GM19240 (cell line): Measurements from ENCODE around the gene MLLT1.

Source experiments
- DNase-seq: peaks from one replicate; pipeline ENCODE4 v3.0.0; 2011; ENCODE audit warnings: low spot score; ENCODE audit not compliant: insufficient read length

MLLT1 gene

DNA sequence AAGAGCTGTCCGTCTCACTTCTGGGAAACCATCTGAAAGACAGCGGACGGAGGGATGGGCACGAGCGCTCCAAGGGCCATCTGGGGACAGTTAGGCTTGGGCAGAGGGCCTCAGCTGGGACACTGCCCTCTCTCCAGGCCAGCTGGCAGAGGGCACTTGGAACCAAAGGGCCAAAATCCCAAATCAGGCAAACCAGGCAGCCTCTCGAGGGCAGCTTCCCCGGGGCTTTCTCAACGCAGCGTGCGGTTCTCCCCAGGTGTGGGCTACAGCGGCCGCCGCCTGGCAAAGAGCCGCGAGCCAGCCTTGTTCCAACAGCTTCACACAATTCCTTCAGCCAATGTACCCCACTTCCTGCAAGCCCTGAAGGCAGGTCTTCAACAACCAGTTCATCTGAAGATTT lies 5.0 kb downstream of the MLLT1 start:
- DNase-seq: no peak

DNA sequence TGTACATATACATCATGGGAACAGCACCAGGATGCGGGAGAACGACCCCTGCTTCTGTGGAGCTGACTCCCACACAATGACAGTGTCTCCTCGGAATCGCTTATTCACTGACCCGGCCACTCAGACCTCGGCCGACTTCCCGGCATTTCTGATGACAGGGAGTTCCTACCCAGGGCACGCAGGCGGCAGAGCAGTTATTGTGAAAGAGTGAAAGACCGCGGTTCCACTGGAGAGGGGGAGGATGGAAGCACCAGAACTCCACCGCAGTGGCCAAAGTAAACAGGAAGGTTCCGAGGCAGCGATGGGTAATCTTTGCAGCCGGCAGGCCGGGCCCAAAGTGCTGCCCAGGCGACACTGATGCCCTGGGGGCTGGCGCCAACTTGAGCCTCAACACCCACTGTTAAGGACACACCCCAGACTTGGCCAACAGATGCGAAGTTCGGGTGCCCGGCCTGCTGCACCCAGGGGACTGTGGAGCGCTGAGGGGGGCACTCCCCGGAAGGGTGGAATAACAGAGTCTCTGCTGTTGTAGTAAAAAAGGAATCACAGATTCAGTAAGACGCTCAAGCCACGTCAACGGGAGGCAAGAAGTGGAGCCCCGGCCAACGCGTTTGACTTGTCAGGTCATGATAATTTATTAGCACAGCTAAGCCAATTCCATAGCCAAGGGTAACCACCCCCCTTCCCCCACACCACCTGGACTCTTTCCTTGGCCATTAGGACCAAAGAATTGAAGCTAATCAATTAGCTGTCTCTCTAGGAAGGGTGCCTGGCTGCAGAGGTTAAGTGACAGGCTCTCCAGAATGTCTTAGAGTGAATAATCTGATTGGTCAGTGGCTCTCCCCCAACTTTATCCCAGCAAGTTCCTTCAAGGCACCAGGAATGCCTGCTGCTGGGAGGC lies 5.8 kb downstream of the MLLT1 start:
- no peak for DNase-seq

DNA sequence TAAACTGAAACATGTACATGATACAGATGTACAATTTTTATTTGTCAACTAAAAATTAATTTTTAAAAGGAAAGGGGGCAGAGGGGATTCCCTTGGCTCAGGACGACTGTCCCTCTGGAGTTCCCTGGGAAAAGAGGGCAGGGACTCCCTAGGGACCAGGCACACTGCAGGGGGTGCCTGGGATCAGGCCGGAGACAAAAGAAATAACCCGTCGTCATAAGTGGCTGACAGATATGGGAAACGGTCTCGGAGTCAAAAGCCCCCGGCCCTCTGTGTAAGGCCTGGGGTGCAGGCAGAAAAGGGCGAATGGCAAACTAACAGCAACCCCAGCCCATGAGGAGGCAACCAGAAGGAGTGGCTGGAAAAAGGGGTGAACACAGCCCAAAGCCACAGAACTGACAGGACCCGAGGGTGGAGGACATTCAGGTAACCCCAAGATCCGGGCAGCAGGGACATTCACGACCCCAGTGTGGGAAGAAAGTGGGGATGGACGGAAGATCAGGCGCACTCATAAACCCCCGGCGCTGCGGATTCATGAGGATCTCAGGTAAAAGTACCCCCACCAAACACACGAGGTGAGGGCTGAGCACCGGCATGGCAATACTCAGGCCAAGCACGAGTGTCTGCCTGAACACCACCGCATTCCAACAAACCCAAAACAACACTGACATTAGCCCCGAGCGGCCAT lies 6.7 kb downstream of the MLLT1 start:
- DNase-seq: no peak

DNA sequence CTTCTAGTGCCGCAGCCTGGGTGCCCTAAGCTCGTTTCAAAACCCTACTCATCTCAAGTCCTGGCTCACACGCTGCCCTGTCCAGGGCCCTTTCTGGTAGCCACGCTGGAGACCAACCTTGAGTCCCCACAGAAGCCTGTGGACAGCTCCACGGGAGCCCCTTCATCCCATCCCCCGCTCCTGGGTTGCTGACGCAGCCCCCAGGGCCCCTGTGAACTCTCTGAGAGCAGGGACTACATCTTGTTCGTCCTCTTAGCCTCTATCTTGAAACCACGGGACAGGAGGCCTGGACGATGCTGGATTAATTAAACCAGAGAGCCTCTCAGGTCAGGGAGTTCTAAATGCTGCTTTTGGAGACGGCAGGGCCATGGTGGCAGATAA lies 7.4 kb downstream of the MLLT1 start:
- no peak for DNase-seq

DNA sequence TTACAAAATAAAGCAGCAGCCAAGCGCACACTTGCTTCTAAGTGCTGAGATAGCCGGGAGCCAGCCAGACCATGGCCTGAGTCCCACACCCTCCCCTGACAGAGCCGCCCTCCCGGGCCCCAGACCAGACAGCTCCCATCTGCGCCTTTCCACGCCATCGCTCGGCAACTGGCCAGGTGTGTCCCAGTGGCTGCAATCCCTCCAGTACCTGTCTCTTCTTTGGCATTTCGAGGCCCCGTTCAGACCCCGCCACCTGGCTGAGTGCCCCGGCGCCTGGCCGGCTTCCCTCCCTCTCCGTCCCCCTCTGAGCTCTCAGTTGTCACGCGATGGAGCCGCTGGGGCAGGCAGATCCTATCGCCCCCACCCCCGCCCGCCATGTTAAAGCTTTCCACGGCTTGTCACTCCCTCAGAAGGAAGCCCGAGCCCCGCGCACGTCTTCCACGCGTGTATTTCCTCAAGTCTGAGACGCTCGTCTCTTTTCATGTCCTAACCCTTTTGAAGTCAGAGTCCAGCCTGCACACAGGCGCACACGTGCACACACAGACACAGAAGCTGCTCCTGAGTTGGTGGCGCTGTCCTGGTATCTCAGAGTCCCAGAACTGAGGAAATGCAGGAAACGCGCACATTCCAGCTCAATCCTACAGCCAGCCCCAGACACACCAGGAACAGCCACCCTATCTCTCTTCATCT lies 7.9 kb downstream of the MLLT1 start:
- DNase-seq: no peak

DNA sequence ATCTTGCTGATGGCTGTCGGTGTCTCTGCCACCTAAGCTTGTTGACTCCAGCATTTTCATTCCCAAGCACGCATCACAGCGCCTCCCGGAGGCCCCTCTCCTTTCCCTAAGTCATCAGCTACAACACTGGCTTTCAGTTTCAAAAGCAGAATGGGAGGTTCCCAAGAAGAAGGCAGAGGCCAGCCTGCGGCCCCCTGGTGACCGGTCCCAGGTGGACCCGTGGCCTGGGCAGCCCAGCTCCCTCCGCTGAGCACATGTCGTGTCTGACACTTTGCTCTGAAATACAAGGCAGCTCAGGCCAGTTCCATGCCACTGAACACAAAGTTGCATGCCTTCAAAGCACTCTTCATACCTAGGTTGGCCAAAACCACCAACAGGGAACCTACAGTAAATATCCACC lies 8.5 kb downstream of the MLLT1 start:
- DNase-seq: no peak

DNA sequence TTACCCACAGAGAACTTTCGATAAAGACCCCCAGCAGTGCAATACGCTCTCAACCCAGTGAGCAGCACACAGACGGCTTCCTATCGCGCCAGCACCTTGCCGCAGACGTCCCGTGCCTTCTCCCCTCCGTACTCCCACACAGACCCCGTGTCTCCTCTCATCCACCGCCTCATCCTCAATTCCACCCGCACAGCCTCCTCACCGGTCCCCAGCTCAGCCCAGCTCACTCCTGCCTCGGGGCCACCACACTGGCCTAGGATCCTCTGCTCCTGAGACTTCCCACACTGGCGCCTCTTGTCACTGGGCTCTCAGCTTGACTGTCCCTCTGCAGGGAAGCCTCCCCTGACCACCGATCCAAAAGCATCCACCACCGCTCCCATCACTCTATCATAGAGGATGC lies 9.0 kb downstream of the MLLT1 start:
- no peak for DNase-seq

DNA sequence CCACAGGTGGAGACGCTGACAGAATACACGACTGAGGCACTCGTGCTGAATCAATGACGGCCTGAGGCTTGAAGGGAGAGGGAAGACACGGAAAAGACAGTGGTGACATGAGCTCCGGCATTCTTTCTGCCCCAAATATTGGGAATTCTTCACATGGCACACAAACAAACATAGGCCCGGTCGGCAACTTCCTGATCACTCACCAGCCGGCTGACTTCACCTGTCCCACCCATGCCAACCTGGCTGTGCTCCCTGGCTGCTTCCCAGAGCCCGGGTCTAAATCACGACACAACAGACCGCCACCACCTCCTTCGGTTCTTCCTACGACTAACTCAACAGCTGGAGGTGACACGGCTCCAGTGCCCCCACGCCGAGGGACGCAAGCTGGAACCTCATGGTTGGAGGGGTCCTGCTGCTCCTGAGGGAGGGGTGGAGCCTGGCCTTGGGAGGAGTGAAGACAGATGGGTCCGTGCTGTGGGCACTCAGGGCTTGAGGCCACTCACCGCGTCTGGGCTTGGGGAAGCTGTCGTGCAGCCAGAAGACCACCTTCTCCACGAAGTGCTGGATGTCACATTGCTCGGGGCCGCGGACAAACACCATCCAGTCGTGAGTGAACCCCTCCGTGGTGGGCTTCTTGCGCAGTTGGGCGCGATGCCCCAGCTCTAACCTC lies 9.6 kb downstream of the MLLT1 start:
- no peak for DNase-seq

DNA sequence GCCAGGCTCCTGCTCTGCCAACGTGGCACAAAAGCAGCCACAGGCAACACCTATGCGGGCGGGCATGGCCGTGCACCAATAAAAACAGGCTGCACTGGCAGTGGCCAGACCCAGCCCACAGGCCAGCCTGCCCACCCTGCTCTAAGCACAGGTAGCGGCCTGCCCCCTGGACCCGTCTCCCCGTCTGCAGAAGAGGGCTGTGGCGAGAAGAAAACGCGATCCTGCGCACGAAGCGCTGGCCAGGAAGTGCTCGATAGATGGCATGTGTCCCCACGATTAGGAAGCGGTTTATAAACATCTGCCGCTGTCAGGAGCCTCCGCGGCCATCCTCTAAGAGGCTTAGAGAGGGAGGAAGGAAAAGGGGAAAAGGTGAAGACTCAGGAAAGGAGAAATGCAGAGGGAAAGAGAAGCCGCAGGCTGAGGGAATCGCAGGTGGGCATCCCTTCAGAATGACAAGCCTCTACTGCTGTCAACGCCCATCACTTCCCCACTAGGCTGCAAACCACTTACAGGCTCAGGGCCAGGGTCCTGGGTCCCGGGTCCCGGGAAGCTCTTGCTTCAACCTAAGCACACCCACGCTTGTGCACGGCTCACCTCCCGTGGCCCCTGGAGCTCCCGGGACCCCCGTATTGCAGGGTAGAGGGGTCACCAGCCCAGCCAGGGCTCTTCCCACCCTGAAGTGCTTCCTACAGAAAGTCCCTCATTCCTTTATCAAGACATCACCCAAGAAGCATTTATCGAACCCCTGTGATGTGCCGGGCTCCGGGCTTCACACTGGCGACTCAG lies 10.5 kb downstream of the MLLT1 start:
- DNase-seq: no peak

DNA sequence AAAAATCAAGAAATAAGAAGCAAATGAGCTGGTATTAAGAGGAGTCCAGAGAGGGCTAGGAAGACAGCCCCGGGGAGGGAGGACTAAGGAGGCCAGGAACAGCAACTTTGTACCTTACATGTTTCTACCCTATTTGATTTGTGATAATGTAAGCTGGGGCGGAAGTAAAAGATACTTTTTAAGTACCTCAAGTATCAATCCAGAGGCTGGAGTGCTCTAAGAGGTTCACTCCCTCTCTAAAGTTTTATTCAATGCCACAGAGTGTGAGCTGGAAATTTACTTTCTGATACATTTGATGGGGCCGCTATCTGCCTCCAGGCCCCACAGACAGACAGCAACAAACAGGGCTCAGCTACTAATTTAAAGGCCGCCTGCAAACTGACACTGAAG lies 11.4 kb downstream of the MLLT1 start:
- no peak for DNase-seq

DNA sequence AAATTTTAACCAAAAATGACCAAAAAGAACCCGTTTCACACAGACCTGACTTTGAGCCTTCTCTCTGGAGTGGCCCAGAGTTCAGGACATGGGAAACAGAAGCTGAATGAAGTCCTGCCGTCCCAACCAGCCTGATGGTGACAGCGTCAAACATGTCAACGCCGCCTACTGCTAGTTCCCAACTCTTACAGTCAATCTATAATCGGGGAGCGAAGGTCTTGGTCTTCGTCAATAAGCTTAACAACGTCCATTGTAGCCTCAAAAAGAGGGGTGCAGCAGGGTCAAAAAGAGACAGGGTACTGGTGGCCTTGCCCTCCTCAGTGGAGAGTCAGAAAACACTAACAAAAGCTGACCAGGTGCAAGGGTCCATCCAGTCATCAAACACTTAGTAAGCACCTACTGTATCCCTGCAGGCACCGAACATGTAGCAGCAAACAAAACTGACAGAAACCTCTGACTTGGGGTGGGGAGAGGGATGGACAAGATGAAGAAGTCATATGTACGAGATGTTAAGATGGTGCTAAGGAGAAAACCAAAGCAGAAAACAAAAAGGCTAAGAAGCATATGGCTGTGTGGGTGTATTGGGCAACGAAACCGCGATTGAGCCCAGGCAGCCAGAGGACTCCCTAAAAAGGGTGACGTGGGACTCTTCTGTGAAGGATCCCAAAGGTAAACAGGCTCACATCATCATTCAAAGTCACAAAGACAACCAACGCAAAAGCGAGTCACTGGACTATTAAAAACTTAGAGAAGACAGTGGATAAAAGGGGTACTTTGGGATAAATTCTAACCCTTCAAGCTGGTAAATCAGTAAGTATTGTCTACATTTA lies 12.0 kb downstream of the MLLT1 start:
- no peak for DNase-seq

DNA sequence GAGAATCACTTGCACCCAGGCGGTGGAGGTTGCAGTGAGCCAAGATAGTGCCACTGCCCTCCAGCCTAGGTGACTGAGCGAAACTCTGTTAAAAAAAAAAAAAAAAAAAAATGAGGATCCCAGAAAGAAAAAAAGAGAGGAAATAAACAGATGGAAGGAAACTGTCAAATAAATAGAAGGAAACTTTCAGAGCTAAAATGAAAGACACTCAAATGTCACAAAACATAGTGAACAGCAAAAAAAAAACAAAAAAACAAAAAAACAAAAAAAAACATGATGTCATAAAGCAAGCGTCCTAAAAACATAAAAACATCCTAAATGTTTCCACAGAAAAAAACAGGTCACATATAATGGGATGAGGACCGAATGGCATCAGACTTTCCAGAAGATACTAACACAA lies 15.0 kb downstream of the MLLT1 start:
- no peak for DNase-seq

DNA sequence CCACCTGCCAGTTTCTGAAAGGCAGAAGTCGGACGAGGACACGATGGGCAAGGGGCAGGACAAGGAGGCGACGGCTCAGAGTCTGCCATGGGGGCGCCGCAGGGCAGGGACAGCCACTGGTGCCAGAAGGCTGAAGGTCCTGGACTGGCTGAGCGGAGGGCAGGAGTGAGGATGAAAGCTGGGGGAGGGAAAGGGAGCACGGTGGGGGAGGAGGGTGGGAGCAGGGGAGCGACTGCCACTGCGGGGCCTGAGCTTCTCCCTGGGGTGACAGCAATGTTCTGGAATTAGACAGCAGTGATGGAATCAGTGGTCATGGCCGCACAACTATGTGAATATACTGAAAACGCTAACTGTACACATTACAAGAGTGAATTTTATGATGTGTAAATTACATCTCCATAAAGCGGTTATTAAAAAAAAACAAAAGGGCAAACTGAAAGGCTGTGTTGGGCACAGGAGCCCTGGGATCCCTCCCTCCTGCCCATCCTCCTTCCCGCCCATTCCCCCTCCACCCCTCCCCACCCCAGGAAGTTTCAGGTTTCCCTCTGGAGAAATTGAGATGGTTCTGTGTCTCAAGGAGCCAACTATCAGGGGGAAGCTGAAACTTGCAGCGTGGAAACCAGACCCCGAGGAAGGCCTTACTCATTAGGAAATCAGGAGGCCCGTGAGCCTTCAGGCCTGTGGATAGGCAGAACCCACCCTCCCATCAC lies 15.9 kb downstream of the MLLT1 start:
- no peak for DNase-seq

DNA sequence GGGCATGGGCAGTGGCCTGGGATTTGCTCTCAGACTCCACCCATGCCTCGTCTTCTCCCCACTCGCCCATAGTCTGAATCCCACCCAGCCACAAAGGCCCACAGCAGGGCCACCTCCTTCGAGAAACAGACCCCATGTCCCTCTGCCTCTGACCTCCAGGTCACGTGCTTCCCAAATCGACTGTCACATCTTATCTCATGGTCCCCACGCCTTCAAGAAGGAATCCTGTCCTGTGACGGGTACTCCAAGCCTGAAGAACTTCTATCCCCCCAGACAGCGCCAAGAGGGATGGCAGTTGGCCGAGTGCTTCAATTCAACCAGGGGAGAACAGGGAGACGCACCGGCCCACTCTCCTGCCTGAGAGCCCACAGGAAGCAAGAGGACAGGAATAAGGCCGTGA lies 16.5 kb downstream of the MLLT1 start:
- no peak for DNase-seq

DNA sequence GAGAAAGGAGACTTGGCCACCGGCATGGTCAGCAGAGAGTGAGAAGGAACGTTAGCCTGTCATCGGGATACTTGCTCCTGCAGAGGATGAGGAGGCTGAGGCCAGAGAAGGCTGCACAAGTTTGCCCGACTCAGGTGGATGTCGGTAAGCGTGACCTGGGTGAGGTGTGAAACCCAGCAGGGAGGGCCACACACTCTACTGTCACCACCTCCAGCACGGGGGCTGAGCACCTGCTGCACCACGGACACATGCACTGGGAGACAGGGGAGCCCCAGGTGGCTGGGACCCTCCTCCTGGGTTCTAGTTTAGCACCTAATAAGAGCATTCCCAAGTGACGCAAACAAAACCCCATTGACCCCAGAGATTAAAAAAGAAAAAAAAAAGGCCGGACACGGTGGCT lies 17.3 kb downstream of the MLLT1 start:
- no peak for DNase-seq

DNA sequence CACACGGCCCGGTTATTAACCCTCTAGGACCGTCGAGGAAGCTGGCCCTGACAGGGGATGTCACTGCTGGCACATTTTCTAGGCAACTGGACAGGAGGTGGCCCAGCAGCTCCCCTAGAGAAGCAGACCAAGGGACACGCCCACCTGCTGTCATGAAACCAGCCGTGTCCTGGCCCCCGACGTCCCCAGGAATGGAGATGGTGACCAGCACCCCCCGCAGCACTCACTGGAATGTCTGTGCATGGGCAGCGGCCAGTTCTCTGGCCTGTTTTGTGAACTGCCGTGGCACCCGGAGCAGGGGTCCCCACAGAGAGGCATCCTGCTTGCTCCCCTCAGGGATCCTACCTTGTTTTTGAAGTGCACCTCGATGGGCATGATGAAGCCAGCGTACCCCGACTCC lies 17.9 kb downstream of the MLLT1 start:
- no peak for DNase-seq

DNA sequence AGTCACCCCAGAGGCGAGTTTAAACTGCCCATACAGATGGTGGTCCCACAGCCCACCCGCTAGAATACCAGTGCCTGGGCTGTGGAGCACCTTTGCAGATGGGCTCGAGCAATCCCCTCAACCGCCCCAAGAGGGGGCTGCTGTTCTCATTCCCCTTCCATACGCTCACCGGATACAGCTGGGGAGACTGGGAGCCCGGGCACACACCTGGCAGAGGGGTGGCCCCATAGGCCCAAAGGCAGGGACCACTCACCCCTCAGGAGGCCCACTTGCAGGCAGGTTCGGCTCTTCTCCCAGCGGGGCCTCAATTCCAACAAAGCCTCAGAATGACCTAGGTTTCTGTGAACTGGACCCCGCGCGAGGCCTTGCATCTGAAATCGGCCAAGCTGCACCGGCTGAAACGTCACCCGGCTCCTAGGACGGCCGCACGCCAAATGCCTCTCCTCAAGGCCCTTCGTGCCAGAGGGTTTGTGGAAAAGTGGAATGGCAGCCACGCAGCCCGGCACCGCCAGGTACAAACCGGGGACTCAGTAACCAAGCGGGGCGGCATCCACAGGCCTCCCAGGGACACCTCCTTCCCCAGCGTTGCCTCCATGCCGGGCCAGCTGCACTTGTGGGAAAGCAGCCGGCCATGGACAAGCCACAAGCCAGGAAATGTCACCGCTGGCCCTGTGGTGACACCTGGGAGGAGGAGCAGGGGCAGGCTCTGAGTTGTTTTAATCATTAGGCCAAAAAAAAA lies 18.7 kb downstream of the MLLT1 start:
- no peak for DNase-seq

DNA sequence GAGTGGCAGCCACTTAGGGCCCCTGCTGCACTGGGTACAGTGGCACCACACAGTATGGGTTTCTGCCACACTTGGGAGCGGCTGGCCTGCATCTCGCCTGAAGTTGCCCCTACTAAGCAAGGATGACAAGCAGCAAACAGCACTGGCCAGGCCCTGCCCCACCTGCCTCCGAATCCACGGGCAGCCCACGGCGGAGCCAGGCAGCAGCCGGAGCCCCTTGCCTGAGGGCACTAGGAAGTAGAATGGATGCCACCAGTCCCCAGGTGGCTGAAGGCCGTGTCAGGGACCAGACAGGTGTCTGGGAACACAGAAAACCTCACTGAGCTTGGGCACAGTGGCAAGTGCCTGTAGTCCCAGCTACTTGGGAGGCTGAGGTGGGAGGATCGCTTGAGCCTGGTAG lies 19.4 kb downstream of the MLLT1 start:
- DNase-seq: no peak

DNA sequence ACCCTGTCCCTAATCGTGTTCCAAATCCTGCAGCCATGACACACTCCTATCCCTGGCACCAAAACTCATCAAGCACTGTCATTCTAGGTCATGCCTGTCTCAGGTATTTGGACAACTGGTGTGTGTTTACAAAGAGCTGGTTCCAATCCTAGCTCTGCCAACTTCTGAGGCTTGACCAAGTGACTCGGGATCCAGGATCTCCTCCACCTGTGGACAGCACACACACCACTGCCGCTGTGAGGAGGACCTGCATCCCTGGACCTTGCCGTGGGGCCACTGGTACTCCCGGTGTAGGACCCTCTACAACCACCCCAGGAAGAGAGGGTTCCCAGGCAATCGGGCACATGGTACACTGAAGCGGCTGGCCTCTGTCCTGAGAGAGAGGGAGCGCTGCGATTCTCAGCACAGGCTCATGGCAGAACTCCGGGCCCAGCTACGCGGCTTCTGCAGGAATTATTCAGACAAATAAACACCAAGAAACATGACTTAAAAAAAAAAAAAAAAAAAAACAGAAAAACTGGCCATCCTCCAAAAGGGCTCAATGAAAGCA lies 20.4 kb downstream of the MLLT1 start:
- DNase-seq: no peak
